HCT116 (cell line): ENCODE data around the gene LCAT. TPM values are rescaled to one million over a fixed set of nuclear protein-coding genes. Genes with fewer than 3 reads are reported as not detected.

Experiments
- ATAC-seq: fragments of 200-7000 bp; cut with Tn5 transposase; 2 replicates; pipeline ENCODE4 v1.9.1; 2020; ENCODE audit warnings: mild to moderate bottlenecking, moderate library complexity
- BruUV-seq: library from RNA; stranded (reverse); fragments of 400-500 nt; replicated peaks from 2 replicates; lab custom pipeline; 2021; lab: Mats Ljungman, UMichigan
- CTCF ChIA-PET: fragments of 300-600 bp; sonication (Branson Sonifier 250); formaldehyde crosslinking; loops from one replicate; lab custom pipeline; 2021; ENCODE audit warnings: antibody characterized with exemption; lab: Charles Lee
- POLR2A ChIA-PET: fragments of 300-600, 350-600 bp; sonication (Branson Sonifier 250); formaldehyde crosslinking; loops from one replicate; lab custom pipeline; 2021; ENCODE audit warnings: antibody characterized with exemption; lab: Charles Lee
- RAD21 ChIA-PET, 2 experiments: fragments of 300-600 bp; sonication (Branson Sonifier 250); formaldehyde crosslinking; loops; one replicate each; lab custom pipeline; 2023; ENCODE audit warnings: low total read pairs in 2 of 2; ENCODE audit not compliant: uncharacterized antibody in 2 of 2, unreplicated experiment in 2 of 2, low non-redundant PET in 1 of 2; lab: Charles Lee
- DNase-seq: peaks from one replicate; pipeline ENCODE4 v3.0.0-alpha.2; 2010; ENCODE audit warnings: low read depth, low spot score
- H2AFZ ChIP-seq: fragments of 200-600 bp; shearing (Covaris generic), sonication (generic); 2 replicates; pipeline ENCODE4 v1.6.1; 2017; ENCODE audit warnings: low read depth, mixed run types, mixed read lengths, antibody characterized with exemption, low read length; ENCODE audit not compliant: poor library complexity, severe bottlenecking
- H3K27ac ChIP-seq: 2 replicates; pipeline ENCODE4 v1.5.1; 2012; ENCODE audit warnings: low read depth, low read length
- H3K27me3 ChIP-seq: fragments of 200-600 bp; sonication (generic); 2 replicates; pipeline ENCODE4 v1.6.1; 2016; ENCODE audit warnings: mixed run types, low read length, mixed read lengths; ENCODE audit not compliant: insufficient read depth
- H3K36me3 ChIP-seq, 2 experiments: fragments of 200-500 bp in 1 of 2; fragments of 200-600 bp in 1 of 2; sonication (Bioruptor generic) in 1 of 2; sonication (generic) in 1 of 2; 2 replicates each; pipeline versions ENCODE4 v1.5.1 to v1.6.1; 2014 to 2016; ENCODE audit warnings: low read length in 2 of 2, inconsistent platforms in 1 of 2, mixed read lengths in 1 of 2, mixed run types in 1 of 2; ENCODE audit not compliant: insufficient read depth in 2 of 2, control insufficient read depth in 1 of 2
- H3K4me1 ChIP-seq, 2 experiments: fragments of 200-600 bp in 1 of 2; sonication (generic) in 1 of 2; 2 replicates each; pipeline versions ENCODE4 v1.5.1 to v1.6.1; 2012 to 2017; ENCODE audit warnings: low read length in 2 of 2, inconsistent platforms in 1 of 2, mild to moderate bottlenecking in 1 of 2, mixed read lengths in 1 of 2, mixed run types in 1 of 2, moderate library complexity in 1 of 2; ENCODE audit not compliant: insufficient read depth in 2 of 2, control insufficient read depth in 1 of 2
- H3K4me2 ChIP-seq: fragments of 200-600 bp; sonication (generic); 2 replicates; pipeline ENCODE4 v1.6.1; 2017; ENCODE audit warnings: mixed run types, low read length, mixed read lengths
- H3K4me3 ChIP-seq, 2 experiments: fragments of 200-600 bp in 1 of 2; sonication (generic) in 1 of 2; replicated peaks in 1 of 2; 2 replicates each; pipeline ENCODE4 v1.5.1; 2011 to 2016; ENCODE audit warnings: low read length in 2 of 2, control low read depth in 1 of 2, low read depth in 1 of 2, mild to moderate bottlenecking in 1 of 2, mixed read lengths in 1 of 2, mixed run types in 1 of 2
- H3K79me2 ChIP-seq: fragments of 200-600 bp; sonication (generic); 2 replicates; pipeline ENCODE4 v1.6.1; 2017; ENCODE audit warnings: mild to moderate bottlenecking, mixed run types, low read length, moderate library complexity, mixed read lengths; ENCODE audit not compliant: insufficient read depth
- H3K9ac ChIP-seq: fragments of 200-600 bp; sonication (generic); 2 replicates; pipeline ENCODE4 v1.6.1; 2016; ENCODE audit warnings: low read length, mixed read lengths
- H3K9me2 ChIP-seq: fragments of 200-600 bp; sonication (generic), shearing (Covaris generic); 2 replicates; pipeline ENCODE4 v1.6.1; 2017; ENCODE audit warnings: mixed run types, mild to moderate bottlenecking, moderate library complexity; ENCODE audit not compliant: insufficient read depth
- H3K9me3 ChIP-seq, 2 experiments: fragments of 200-500 bp in 1 of 2; fragments of 200-600 bp in 1 of 2; sonication (Bioruptor generic) in 1 of 2; sonication (generic) in 1 of 2; 2 replicates each; pipeline ENCODE4 v1.6.1; 2014 to 2017; ENCODE audit warnings: low read length in 2 of 2, mixed read lengths in 2 of 2, inconsistent platforms in 1 of 2, low read depth in 1 of 2, mild to moderate bottlenecking in 1 of 2, mixed run types in 1 of 2, moderate library complexity in 1 of 2; ENCODE audit not compliant: control insufficient read depth in 1 of 2, insufficient read depth in 1 of 2
- H4K20me1 ChIP-seq: fragments of 200-600 bp; sonication (generic), shearing (Covaris generic); 2 replicates; pipeline ENCODE4 v1.6.1; 2017; ENCODE audit warnings: mixed run types, mild to moderate bottlenecking, moderate library complexity; ENCODE audit not compliant: insufficient read depth
- ATF3 ChIP-seq: IDR thresholded peaks from 2 replicates; pipeline ENCODE4 v1.6.1; 2012
- CBX3 ChIP-seq: IDR thresholded peaks from 2 replicates; pipeline ENCODE4 v1.6.1; 2012; ENCODE audit warnings: low read depth
- CEBPB ChIP-seq: IDR thresholded peaks from 2 replicates; pipeline ENCODE4 v1.6.1; 2012; ENCODE audit warnings: low read depth
- EGR1 ChIP-seq: IDR thresholded peaks from 2 replicates; pipeline ENCODE4 v1.6.1; 2012; ENCODE audit warnings: low read depth
- ELF1 ChIP-seq: IDR thresholded peaks from 2 replicates; pipeline ENCODE4 v1.6.1; 2012; ENCODE audit warnings: low read depth, borderline replicate concordance
- EZH2phosphoT487 ChIP-seq: fragments of 200-600 bp; IDR thresholded peaks from 2 replicates; pipeline ENCODE4 v1.6.1; 2018; ENCODE audit warnings: antibody characterized with exemption, borderline replicate concordance
- FOSL1 ChIP-seq: IDR thresholded peaks from 2 replicates; pipeline ENCODE4 v1.6.1; 2012; ENCODE audit warnings: low read depth
- JUND ChIP-seq: IDR thresholded peaks from 2 replicates; pipeline ENCODE4 v1.6.1; 2012
- POLR2A ChIP-seq: IDR thresholded peaks from 2 replicates; pipeline ENCODE4 v1.7.0; 2011; ENCODE audit warnings: borderline replicate concordance; ENCODE audit not compliant: insufficient read depth, insufficient read length; ENCODE audit errors: extremely low read depth
- POLR2AphosphoS5 ChIP-seq: IDR thresholded peaks from 2 replicates; pipeline ENCODE4 v1.6.1; 2011; ENCODE audit warnings: mild to moderate bottlenecking, low read depth, low read length, moderate library complexity
- REST ChIP-seq: IDR thresholded peaks from 2 replicates; pipeline ENCODE4 v1.6.1; 2012; ENCODE audit warnings: low read depth
- SP1 ChIP-seq: IDR thresholded peaks from 2 replicates; pipeline ENCODE4 v1.6.1; 2012; ENCODE audit warnings: low read depth
- SRF ChIP-seq: IDR thresholded peaks from 2 replicates; pipeline ENCODE4 v1.6.1; 2012; ENCODE audit warnings: low read depth
- TCF7L2 ChIP-seq: IDR thresholded peaks from 2 replicates; pipeline ENCODE4 v1.7.0; 2011; ENCODE audit warnings: borderline replicate concordance, inconsistent platforms; ENCODE audit not compliant: insufficient read depth, insufficient read length; ENCODE audit errors: extremely low read depth
- YY1 ChIP-seq: IDR thresholded peaks from 2 replicates; pipeline ENCODE4 v1.6.1; 2011; ENCODE audit warnings: low read length, low read depth, moderate library complexity, mild to moderate bottlenecking; ENCODE audit not compliant: insufficient replicate concordance; ENCODE audit errors: extremely low read depth
- ZBTB33 ChIP-seq: IDR thresholded peaks from 2 replicates; pipeline ENCODE4 v1.6.1; 2011; ENCODE audit warnings: mild to moderate bottlenecking, low read length, moderate library complexity; ENCODE audit not compliant: insufficient replicate concordance; ENCODE audit errors: extremely low read depth
- ZFX ChIP-seq: fragments of 450-650 bp; IDR thresholded peaks from 2 replicates; pipeline ENCODE4 v1.6.1; 2017
- ZNF274 ChIP-seq: fragments of 200-500 bp; sonication (Bioruptor generic); IDR thresholded peaks from 2 replicates; pipeline ENCODE4 v1.6.1; 2014; ENCODE audit warnings: mild to moderate bottlenecking, low read depth, low read length, inconsistent platforms
- intact Hi-C: fragments of 100-400 bp; cut with micrococcal nuclease; formaldehyde crosslinking; loops from 2 replicates; pipeline ENCODE4 v1.10.0; 2022
- total RNA-seq: library from RNA; stranded (reverse); gene quantifications from one replicate; pipeline ENCODE4 v1.2.1, GENCODE V29; 2021; ENCODE audit not compliant: unreplicated experiment

LCAT gene
- total RNA-seq, 1 experiment from 2014 or later: 17.6 TPM

GRCh38 chr16:67948015-67948414, 4.1 kb upstream of the LCAT start:
- Histone ChIP-seq H3K27me3 (no peaks in the 10 kb centered on the region), H2AFZ (no peak overlapping the region), H3K9me3 (no peaks in the 10 kb centered on the region), H3K9me2 (no peaks in the 10 kb centered on the region), H3K4me2 (no peak overlapping the region), H3K4me1 (no peaks in the 10 kb centered on the region), H3K36me3 (peaks cover 4 to 14% of the 10 kb centered on the region in 2 experiments; a peak in 2 of 4 replicates), H3K4me3 (no peak overlapping the region), H4K20me1 (no peaks in the 10 kb centered on the region), H3K79me2 (no peaks in the 10 kb centered on the region), H3K27ac (no peak overlapping the region), H3K9ac (no peak overlapping the region)
- no peak for TF ChIP-seq SRF
- no peak for TF ChIP-seq REST
- no peak for TF ChIP-seq FOSL1
- no peak for TF ChIP-seq CEBPB
- no peak for TF ChIP-seq JUND
- TF ChIP-seq CBX3: no peak
- no peak for TF ChIP-seq EZH2phosphoT487
- no peak for TF ChIP-seq TCF7L2
- no peak for TF ChIP-seq ZFX
- TF ChIP-seq ATF3: no peak
- TF ChIP-seq YY1: no peak
- no peak for TF ChIP-seq EGR1
- no peak for TF ChIP-seq ZNF274
- TF ChIP-seq ZBTB33: no peak
- TF ChIP-seq POLR2A: no peak
- no peak for TF ChIP-seq POLR2AphosphoS5
- no peak for TF ChIP-seq SP1
- TF ChIP-seq ELF1: no peak
- ATAC-seq (peak; percentile 9; the same call in 1 of the 2 replicates), DNase-seq (no peak)
- no TSS peak for BruUV-seq
- ChIA-PET POLR2A (interaction anchor here (1.3 kb wide), 1 partner anchor 12 kb away, joined by 3 read pairs; no protein-coding TSS in a partner anchor), CTCF (no interaction called here), RAD21 (no interaction called here)
- intact Hi-C loops: no loop called here
